ENCODE data around the gene SHTN1.

Gene SHTN1

GRCh38 chr10:116853287-116853686 lies 151.7 kb downstream of the SHTN1 start:
- CTCF ChIA-PET = no interaction called here
- no peak overlapping the region for H3K27ac Mint-ChIP-seq
- no peaks in the 10 kb centered on the region for H3K36me3 Mint-ChIP-seq
- H3K4me1 Mint-ChIP-seq = peaks cover 6% of the 10 kb centered on the region
- DNase-seq = no peak
- peaks cover 4% of the 10 kb centered on the region for H3K9me3 Mint-ChIP-seq
- no peak overlapping the region for H3K4me3 Mint-ChIP-seq
- H3K27me3 Mint-ChIP-seq = peaks cover 40% of the 10 kb centered on the region

DNA sequence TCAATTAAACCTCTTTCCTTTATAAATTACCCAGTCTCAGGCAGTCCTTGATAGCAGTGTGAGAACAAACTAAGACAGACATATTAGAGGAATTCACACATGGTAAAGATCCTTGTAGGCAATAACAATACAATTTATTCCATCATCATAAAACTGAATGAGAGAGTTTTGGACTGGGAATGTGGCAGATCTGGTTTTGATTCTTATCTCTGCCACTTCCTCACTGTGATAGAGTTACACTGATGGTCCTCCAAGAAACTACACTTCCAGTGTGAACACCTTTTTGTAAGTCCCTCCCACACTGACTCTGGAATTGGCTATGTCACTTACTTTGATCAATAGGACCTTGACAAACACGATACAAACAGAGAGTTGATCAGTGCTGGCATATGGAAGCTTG lies 152.7 kb downstream of the SHTN1 start:
- H3K27me3 Mint-ChIP-seq = peaks cover 48% of the 10 kb centered on the region
- H3K27ac Mint-ChIP-seq = no peak overlapping the region
- peaks cover 10% of the 10 kb centered on the region for H3K4me1 Mint-ChIP-seq
- H3K36me3 Mint-ChIP-seq = no peaks in the 10 kb centered on the region
- CTCF ChIA-PET = no interaction called here
- peaks cover 4% of the 10 kb centered on the region for H3K9me3 Mint-ChIP-seq
- H3K4me3 Mint-ChIP-seq = no peak overlapping the region
- DNase-seq = no peak

GRCh38 chr10:116850058-116850611 lies 154.9 kb downstream of the SHTN1 start:
- H3K27ac Mint-ChIP-seq = no peak overlapping the region
- peaks cover 10% of the 10 kb centered on the region for H3K4me1 Mint-ChIP-seq
- H3K9me3 Mint-ChIP-seq = no peaks in the 10 kb centered on the region
- CTCF ChIA-PET = no interaction called here
- peaks cover 48% of the 10 kb centered on the region for H3K27me3 Mint-ChIP-seq
- no peak overlapping the region for H3K4me3 Mint-ChIP-seq
- no peaks in the 10 kb centered on the region for H3K36me3 Mint-ChIP-seq
- DNase-seq = no peak

DNA sequence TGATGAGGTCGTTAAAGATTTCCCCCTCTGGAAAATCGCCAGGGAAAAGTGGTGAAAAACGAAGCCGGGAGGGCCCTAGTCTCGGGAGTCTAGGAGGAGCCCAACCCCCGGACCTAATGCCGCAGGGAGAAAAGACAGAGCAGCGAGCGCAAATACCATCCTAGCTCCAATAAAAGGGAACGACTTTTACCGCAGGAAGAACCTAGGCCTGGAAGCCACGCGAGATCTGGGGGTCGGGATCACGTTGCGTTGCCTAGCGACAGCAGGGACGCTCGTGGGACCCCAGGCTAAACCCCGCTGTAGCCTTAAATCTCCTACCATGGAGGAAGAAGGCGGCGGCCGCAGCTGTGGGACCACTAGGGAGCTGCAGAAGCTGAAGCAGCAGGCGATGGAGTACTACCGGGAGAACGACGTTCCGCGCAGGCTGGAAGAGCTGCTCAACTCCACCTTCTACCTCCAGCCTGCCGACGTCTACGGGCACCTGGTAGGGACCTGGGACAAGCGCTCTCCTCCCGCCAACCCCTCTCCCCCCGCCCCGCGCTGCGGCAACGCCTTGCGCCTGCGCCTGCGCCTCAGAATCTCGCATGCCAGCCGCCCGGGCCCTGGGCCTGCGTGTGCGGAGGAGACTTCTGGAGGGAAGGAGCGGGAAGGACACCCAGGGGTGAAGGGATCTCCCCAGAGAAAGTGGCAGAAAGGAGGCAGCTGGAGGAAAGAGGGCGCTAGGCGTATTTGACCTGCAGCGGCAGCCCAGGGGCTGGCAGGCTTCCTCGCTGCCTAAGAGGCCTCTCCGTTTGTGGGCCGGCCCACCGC lies 155.5 kb downstream of the SHTN1 start, which contains the start of gene ENO4:
ENO4 (plus strand) TSS at position 252 of the 810 bp plus-strand sequence; CDS start at position 320, 68 bp downstream.
- Mint-ChIP-seq H3K27ac (no peak within 1 kb of the TSS), H3K36me3 (no peaks in the 10 kb centered on the region), H3K4me3 (no peak within 1 kb of the TSS), H3K9me3 (no peaks in the 10 kb centered on the region), H3K27me3 (peaks cover 48% of the 10 kb centered on the region), H3K4me1 (peaks cover 10% of the 10 kb centered on the region)
- CTCF ChIA-PET = interaction anchor here (0.6 kb wide), 2 partner anchors 221 to 325 kb away, joined by 3 to 4 read pairs; no protein-coding TSS in a partner anchor
- DNase-seq = no peak

DNA sequence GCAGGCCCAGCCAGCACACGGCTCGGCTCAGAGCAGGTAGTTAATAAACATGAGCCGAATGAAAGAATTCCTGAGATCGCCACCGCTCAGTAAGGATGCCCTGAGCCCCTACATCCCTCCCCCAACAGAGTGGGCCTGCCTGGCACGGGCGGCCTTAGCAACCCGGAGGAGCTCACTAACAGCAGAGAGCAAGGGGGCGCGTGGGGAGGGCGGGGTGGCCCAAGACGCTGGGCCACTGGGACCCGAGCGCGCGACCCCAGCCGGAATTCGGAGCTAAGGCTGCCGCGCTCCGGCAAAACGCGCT lies 156.1 kb downstream of the SHTN1 start:
- H3K9me3 Mint-ChIP-seq = no peaks in the 10 kb centered on the region
- H3K27ac Mint-ChIP-seq = no peak overlapping the region
- no peak overlapping the region for H3K4me3 Mint-ChIP-seq
- H3K27me3 Mint-ChIP-seq = peaks cover 47% of the 10 kb centered on the region
- CTCF ChIA-PET = interaction anchor here (0.6 kb wide), 1 partner anchor 326 kb away, joined by 4 read pairs; no protein-coding TSS in a partner anchor
- DNase-seq = no peak
- H3K36me3 Mint-ChIP-seq = no peaks in the 10 kb centered on the region
- H3K4me1 Mint-ChIP-seq = peaks cover 10% of the 10 kb centered on the region

DNA sequence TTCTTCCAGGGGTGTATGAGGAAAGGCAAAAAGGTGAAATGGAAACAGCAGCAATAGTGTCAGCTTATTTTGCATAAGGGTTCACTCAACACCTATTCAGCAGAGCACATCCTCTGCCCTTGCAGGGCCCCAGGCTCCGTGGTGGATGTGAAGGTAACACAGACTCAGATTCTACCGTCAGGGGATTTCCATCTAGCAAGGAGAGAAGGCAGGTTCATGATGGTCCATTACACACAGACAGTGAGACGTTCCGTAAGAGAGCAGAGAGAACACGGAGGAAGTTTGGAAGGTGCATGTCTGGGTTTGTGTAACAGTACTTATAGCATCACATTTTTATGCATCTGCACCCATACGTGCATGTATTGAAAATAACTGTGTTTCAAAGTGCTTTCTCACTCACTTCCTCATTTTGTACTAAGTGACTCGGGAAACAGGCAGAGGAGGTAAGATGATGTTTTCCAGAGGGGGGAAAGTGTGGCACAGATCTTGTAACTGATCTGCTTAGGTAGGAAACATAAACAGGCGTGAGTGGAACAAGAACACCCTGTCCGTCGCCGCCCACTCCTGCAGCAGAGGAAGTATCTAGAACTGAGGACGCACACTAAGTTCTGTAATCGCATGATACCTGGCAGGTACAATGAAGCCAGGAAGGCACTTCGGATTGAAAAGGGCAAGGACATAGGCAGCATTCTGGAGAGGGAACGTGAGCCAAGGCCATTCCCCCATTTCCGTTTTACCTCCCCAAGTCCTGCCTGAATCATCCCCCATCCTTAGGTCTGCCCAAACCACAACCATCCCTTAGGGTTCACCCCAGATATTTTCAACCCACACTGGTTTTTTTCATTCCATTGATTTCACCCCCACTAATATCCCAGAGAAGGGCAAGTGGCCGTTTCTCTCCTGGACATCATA lies 156.7 kb downstream of the SHTN1 start:
- no peak overlapping the region for H3K4me3 Mint-ChIP-seq
- H3K27me3 Mint-ChIP-seq = peaks cover 44% of the 10 kb centered on the region
- DNase-seq = no peak
- no peaks in the 10 kb centered on the region for H3K9me3 Mint-ChIP-seq
- no peak overlapping the region for H3K27ac Mint-ChIP-seq
- H3K36me3 Mint-ChIP-seq = no peaks in the 10 kb centered on the region
- H3K4me1 Mint-ChIP-seq = peaks cover 10% of the 10 kb centered on the region
- CTCF ChIA-PET = interaction anchor here (0.6 kb wide), 1 partner anchor 327 kb away, joined by 4 read pairs; no protein-coding TSS in a partner anchor

DNA sequence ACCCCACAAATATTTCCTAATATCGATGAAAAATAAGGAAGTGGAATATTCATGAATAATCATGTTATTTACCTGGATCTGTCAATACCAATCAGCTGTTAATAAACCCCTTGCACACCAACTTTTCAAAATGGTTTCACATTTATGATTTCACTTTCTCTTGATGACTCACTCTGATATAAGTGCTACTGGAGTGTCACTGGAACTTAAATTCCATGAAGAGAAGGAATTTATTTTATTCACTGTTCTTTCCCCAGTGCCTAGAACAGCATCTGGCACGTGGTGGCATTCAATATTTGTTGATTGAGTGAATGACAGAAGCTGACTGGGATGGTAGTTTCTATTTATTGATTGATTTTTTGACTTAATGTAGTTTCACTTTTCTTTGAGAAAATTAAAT lies 159.2 kb downstream of the SHTN1 start:
- H3K27me3 Mint-ChIP-seq = peaks cover 33% of the 10 kb centered on the region
- H3K9me3 Mint-ChIP-seq = no peaks in the 10 kb centered on the region
- no peak overlapping the region for H3K4me3 Mint-ChIP-seq
- CTCF ChIA-PET = no interaction called here
- no peak for DNase-seq
- H3K36me3 Mint-ChIP-seq = no peaks in the 10 kb centered on the region
- H3K27ac Mint-ChIP-seq = no peak overlapping the region
- H3K4me1 Mint-ChIP-seq = peaks cover 10% of the 10 kb centered on the region

DNA sequence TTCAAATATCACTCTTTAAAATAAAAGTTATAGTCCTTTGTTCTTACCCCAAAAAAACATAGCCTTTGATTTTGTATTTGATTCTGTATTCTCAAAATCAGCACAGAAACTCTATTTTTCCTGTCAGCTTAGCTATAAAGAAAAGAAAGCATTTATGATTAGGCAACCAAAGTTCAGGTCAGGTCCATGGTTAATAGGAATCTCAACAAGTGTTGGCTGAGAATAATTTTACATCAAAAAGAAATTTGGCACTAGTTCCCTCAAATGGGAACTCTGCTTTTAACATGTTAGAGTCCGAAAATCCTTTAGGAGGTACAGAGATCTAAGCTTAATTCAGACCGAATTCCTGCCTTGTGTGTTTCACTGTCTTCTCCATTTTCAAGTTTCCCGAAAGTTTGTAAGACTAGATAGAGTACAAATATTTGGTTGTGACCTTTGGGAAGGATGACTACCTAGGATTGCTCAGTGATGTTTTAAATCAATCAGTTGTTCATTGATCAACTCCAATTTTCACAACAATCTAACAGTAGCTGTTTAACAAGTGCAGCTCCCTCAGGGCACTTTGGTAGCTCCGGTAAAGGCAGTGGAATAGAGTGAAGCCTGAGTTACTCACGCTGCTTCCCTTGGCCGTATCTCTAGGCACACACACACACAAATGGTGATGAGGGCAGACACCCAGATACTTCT lies 164.5 kb downstream of the SHTN1 start:
- H3K4me1 Mint-ChIP-seq = no peaks in the 10 kb centered on the region
- CTCF ChIA-PET = no interaction called here
- no peak for DNase-seq
- no peaks in the 10 kb centered on the region for H3K36me3 Mint-ChIP-seq
- no peaks in the 10 kb centered on the region for H3K27me3 Mint-ChIP-seq
- H3K4me3 Mint-ChIP-seq = no peak overlapping the region
- H3K27ac Mint-ChIP-seq = no peak overlapping the region
- no peaks in the 10 kb centered on the region for H3K9me3 Mint-ChIP-seq

GRCh38 chr10:116838143-116838725 lies 166.8 kb downstream of the SHTN1 start:
- no peaks in the 10 kb centered on the region for H3K36me3 Mint-ChIP-seq
- no peak for DNase-seq
- H3K4me1 Mint-ChIP-seq = no peaks in the 10 kb centered on the region
- no peak overlapping the region for H3K4me3 Mint-ChIP-seq
- no peaks in the 10 kb centered on the region for H3K27me3 Mint-ChIP-seq
- CTCF ChIA-PET = no interaction called here
- H3K9me3 Mint-ChIP-seq = no peaks in the 10 kb centered on the region
- no peak overlapping the region for H3K27ac Mint-ChIP-seq

DNA sequence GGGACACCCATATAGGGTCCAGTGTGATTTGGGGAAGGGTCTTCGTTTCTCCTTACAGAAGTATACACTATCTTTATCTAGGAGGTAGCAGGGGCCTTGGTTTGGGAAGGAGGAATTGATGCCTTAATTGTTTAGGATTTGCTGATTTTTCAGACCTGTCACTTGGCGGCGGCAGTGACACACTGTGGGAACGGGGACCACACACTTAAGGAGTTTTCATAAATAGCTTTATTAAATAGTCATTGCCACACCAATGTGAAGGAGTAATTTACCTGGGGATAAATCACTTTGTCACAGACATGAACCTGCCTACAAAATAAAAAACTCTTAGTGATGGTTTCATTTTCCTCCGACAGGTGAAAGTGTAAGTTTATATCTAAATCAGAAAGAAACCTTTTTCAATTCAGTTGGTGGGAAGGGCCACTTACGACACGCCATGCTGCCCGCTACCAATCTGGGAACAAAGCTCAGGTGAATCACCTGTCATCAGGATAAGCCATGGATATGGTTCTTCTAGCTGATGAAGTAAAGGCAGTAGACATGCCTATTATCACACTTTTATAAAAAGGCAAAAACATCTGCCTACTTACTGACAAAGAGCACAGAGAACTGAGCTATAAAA lies 168.0 kb downstream of the SHTN1 start:
- Mint-ChIP-seq H3K36me3 (no peaks in the 10 kb centered on the region), H3K4me1 (no peaks in the 10 kb centered on the region), H3K27me3 (no peaks in the 10 kb centered on the region), H3K4me3 (no peak overlapping the region), H3K27ac (no peak overlapping the region), H3K9me3 (no peaks in the 10 kb centered on the region)
- no peak for DNase-seq
- CTCF ChIA-PET = interaction anchor here (0.6 to 1.1 kb wide), 2 partner anchors 338 to 530 kb away, joined by 3 to 4 read pairs; no protein-coding TSS in a partner anchor

- Mint-ChIP-seq H3K4me3 (no peak overlapping the region), H3K9me3 (no peaks in the 10 kb centered on the region), H3K27ac (no peak overlapping the region), H3K27me3 (no peaks in the 10 kb centered on the region), H3K4me1 (no peaks in the 10 kb centered on the region), H3K36me3 (no peaks in the 10 kb centered on the region)
- no peak for DNase-seq
- CTCF ChIA-PET = no interaction called here
Observed at GRCh38 chr10:116836083-116836482, 168.9 kb downstream of the SHTN1 start.

DNA sequence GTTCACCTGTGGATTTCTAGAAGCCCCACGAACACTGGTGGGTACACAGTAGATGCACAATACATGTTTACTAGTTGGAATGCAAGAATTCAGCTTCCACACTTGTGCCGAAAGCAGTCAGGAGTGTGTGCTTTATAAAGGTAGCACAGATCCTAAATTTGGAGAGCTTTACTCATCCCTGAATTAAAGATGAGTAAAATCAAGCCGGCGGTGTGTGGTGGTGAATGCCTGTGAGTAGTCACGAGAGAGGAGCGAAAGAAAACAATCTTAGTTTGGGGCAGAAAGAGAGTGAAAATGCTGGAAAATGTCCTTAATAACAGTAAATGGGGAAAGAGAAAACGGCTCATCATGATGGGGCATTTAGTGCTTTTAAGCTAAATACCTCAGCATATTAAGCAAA lies 169.3 kb downstream of the SHTN1 start:
- Mint-ChIP-seq H3K27ac (no peak overlapping the region), H3K27me3 (no peaks in the 10 kb centered on the region), H3K4me3 (no peak overlapping the region), H3K4me1 (no peaks in the 10 kb centered on the region), H3K9me3 (no peaks in the 10 kb centered on the region), H3K36me3 (no peaks in the 10 kb centered on the region)
- DNase-seq = no peak
- CTCF ChIA-PET = no interaction called here
